HG03280 (cell line): ENCODE data around the gene CFAP221.

Experiments used
- ATAC-seq: cut with Tn5 transposase; IDR thresholded peaks from one replicate; pipeline ENCODE4 v1.9.1; 2021; ENCODE audit warnings: mild to moderate bottlenecking, moderate library complexity; ENCODE audit not compliant: unreplicated experiment

CFAP221 gene

GRCh38 chr2:119536211-119536610 is 8.0 kb upstream of the CFAP221 start:
- ATAC-seq, result no peak

- no peak for ATAC-seq
Measured at GRCh38 chr2:119536707-119537106, 7.5 kb upstream of the CFAP221 start.

GRCh38 chr2:119537792-119538191 is 6.5 kb upstream of the CFAP221 start:
- no peak for ATAC-seq

GRCh38 chr2:119541476-119541875 is 2.8 kb upstream of the CFAP221 start:
- ATAC-seq, result no peak

- no peak for ATAC-seq
Measured at GRCh38 chr2:119544939-119545475, 758 bp downstream of the CFAP221 start.

GRCh38 chr2:119545754-119546446 is 1.7 kb downstream of the CFAP221 start:
- no peak for ATAC-seq

GRCh38 chr2:119546447-119546767 is 2.2 kb downstream of the CFAP221 start:
- ATAC-seq, result no peak

GRCh38 chr2:119548516-119549120 is 4.4 kb downstream of the CFAP221 start:
- ATAC-seq, result no peak

- no peak for ATAC-seq
Measured at GRCh38 chr2:119549241-119549640, 5.0 kb downstream of the CFAP221 start.

GRCh38 chr2:119550346-119550745 is 6.1 kb downstream of the CFAP221 start:
- no peak for ATAC-seq

GRCh38 chr2:119550856-119551255 is 6.6 kb downstream of the CFAP221 start:
- no peak for ATAC-seq

GRCh38 chr2:119552902-119553301 is 8.7 kb downstream of the CFAP221 start:
- no peak for ATAC-seq

- ATAC-seq, result no peak
Measured at GRCh38 chr2:119553687-119554344, 9.6 kb downstream of the CFAP221 start.

- ATAC-seq, result no peak
Measured at GRCh38 chr2:119565481-119565880, 21.2 kb downstream of the CFAP221 start.

- no peak for ATAC-seq
Measured at GRCh38 chr2:119567292-119567691, 23.0 kb downstream of the CFAP221 start.

- peak; percentile 97 for ATAC-seq
Measured at GRCh38 chr2:119574108-119574815, 30.0 kb downstream of the CFAP221 start.

- ATAC-seq, result no peak
Measured at GRCh38 chr2:119574864-119575263, 30.6 kb downstream of the CFAP221 start.

GRCh38 chr2:119575439-119575838 is 31.2 kb downstream of the CFAP221 start:
- no peak for ATAC-seq

GRCh38 chr2:119579424-119580295 is 35.4 kb downstream of the CFAP221 start:
- no peak for ATAC-seq

GRCh38 chr2:119580550-119581072 is 36.4 kb downstream of the CFAP221 start:
- ATAC-seq, result no peak
